HTERT RPE-1 (cell line): ENCODE measurements around the gene ESRRB.

Source experiments
- in situ Hi-C: fragments of 300-500 bp; cut with MboI; formaldehyde crosslinking; loops from 4 replicates; pipeline ENCODE4 v1.14.3; 2020; ENCODE audit warnings: low sequenced_read_pairs

Gene ESRRB

GRCh38 chr14:76491172-76491930 is 115.4 kb downstream of the ESRRB start:
- in situ Hi-C loops = no loop called here

- in situ Hi-C loops = no loop called here
Observed at GRCh38 chr14:76495983-76496382, 120.0 kb downstream of the ESRRB start.

- in situ Hi-C loops = no loop called here
Observed at GRCh38 chr14:76496595-76496994, 120.7 kb downstream of the ESRRB start.

- in situ Hi-C loops = no loop called here
Observed at GRCh38 chr14:76497550-76498462, 121.9 kb downstream of the ESRRB start.

DNA sequence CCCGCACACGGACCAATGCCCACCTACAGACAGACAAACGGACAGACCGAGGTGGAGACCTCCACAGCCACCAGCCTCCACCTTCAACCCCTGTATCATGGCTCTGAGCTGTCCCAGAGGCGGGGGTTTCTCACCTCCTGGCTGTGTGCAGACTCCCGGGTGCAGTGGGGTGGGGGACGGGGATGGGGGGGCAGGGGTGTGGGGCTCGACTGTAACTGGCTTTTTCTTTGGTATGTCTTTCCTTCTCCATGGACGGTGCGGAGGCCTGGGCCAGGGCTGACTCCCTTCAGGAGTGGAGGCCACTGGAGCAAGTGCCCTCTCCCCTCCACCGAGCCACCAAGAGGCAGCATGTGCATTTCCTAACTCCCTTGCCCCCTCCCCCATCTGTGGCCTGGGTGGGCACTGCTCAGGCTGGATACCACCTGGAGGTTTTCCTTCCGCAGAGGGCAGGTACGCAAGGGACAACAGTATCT is 122.6 kb downstream of the ESRRB start:
- in situ Hi-C loops = no loop called here

DNA sequence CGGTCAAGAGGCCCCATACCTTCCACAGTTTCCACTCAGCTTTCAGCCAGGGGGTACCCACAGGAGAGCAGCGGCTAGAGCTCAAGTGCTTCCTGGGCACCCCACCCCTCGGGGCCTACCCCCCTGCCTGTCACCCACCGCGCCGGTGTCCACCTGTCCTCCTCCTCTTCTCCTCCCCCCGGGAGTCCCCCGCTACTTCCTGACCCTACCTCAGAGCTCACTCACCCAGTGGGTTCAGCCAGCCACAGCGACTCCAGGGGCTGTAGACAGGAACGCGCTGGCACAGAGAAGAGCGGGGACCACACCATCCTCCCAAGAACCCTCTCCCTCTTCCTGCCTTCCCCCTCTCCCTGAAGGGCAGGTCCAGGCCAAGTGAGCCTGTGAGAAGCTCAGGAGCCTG is 123.0 kb downstream of the ESRRB start:
- in situ Hi-C loops = no loop called here

GRCh38 chr14:76499399-76499798 is 123.5 kb downstream of the ESRRB start:
- in situ Hi-C loops = no loop called here

DNA sequence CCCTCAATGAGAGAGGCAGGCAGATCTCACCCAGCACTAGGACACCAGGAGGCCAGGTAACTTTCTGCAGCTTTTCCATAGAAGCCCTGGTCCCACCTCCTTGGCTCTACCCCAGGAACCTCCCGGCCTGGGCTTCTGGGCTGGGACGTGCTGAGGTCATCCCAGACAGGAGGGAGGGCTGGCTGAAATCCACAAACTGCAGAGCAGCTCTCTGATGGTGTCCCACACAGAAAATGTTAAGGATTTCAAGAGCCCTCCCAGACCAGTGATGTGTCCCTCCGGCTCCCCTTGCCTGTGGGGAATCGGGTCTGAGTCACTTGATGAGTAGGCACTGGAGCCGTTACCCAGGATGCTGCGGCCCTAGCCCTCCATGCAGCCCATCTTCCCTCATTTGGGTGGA is 124.1 kb downstream of the ESRRB start:
- in situ Hi-C loops = no loop called here

- in situ Hi-C loops = no loop called here
Observed at GRCh38 chr14:76500480-76500879, 124.5 kb downstream of the ESRRB start.

DNA sequence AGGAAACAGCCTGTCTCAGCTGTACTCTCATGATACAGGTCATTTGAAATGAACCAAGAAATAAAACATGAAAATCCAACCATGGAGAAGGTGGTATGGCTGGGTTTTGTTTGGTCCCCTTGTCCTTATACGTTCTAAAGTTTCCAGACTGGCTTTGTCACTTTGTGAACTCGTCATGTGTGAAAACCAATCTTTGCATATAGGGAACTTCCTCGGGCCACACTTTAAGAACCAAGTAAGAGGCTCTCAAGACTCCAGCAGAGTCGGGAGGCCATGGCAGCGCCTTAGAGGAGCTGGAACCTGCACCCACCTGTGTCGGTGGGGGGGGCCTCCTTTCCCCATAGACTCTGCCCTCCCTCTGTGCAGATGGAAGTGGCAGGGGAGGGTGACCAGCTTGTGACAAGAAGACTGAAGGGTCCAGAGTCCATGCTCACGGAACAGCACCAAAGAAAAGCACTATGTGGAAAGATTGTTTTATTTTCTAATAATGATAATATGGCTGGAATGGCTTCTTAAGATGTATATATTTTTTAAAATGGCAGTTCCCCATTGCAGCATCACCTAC is 125.3 kb downstream of the ESRRB start:
- in situ Hi-C loops = no loop called here

DNA sequence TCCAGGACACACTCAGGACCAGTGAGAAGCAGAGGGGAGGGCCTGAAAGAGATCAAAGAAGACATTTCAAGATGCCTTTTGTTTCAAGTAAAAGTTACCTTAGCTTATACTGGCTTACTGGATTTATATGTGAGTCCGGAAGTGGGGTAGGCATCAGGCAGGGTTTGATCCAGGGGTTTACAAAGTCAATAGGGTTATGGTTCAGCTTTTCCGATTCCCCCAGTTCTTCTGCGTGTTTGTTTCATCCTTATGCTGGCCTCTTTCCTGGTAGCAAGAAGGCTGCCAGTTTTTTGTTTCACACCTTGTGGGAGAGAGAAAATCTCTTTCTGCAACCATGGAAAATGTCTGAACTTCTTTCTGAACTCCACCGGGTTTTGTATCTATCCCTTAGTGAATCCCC is 126.3 kb downstream of the ESRRB start:
- in situ Hi-C loops = no loop called here

GRCh38 chr14:76502638-76503037 is 126.7 kb downstream of the ESRRB start:
- in situ Hi-C loops = no loop called here

- in situ Hi-C loops = no loop called here
Observed at GRCh38 chr14:76509311-76509710, 133.4 kb downstream of the ESRRB start.

DNA sequence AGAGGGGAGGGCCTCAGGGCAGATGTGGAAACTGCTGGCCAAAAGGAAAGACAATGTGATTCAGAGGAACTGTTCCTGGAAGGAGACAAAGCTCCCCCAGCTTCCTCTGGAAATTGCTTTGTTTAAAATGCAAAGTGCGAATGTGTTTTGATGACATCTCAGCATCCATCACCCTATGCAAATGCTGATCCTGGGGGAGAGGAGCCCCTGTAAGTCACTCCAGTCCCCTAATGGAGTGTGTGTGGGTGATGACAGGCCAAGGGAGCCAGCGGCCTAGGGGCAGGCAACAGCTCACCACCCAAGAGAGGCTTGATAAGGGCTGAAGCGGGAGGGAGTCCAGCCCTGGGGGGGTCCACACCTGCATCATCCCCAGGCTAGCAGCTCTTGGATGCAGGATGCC is 134.2 kb downstream of the ESRRB start:
- in situ Hi-C loops = no loop called here

- in situ Hi-C loops = no loop called here
Observed at GRCh38 chr14:76514213-76514998, 138.5 kb downstream of the ESRRB start.

DNA sequence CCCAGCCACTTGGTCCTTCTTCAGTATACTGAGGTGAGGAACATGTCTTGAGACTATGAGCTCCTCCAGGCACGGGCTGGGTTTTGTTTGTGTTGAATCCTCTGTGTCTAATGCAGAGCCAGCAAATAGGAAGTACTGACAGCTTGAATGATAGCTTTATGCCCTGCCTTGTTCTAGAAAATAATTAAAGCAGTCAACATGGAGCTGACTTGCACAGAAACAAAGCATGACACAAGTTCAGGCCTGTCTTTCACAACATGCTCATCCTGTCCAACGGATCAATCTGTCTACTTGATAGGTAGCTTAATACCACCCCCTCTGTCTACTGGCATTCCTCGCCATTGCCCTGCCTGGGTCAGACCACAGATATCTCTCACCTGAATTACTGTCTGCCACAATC is 140.9 kb downstream of the ESRRB start:
- in situ Hi-C loops = no loop called here

DNA sequence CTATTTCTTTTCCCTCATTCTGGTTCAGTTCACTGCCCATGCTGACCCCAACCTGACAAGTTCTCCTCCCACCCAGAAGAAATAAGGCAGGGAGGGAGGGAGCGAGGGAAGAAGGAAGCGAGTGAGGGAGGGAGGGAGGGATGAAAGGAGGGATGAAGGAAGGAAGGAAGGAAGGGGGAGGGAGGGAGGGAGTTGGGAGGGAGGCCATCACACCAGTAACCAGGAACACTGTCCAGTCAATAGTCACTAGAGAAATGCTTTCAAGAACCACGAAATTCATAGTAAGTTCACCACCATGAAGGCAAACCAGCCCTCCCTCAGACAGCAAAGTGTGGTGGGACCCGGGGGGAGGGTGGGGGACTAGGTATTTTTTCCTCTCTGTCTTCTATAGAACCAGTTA is 142.4 kb downstream of the ESRRB start:
- in situ Hi-C loops = no loop called here

- in situ Hi-C loops = no loop called here
Observed at GRCh38 chr14:76525106-76525821, 149.3 kb downstream of the ESRRB start.

GRCh38 chr14:76531085-76531484 is 155.1 kb downstream of the ESRRB start:
- in situ Hi-C loops = no loop called here

- in situ Hi-C loops = no loop called here
Observed at GRCh38 chr14:76531821-76532318, 155.9 kb downstream of the ESRRB start.
